A549 (cell line): Measurements from ENCODE around the gene F8.

Experiments used
- CEBPB ChIP-seq, 2 experiments: fragments of >200 bp in 1 of 2; sonication (Bioruptor Twin) in 1 of 2; formaldehyde crosslinking in 1 of 2; IDR thresholded peaks; 2 replicates each; pipeline ENCODE4 v1.6.1; 2012 to 2016
- CTCF ChIP-seq: fragments of >200 bp; sonication (Bioruptor Twin); formaldehyde crosslinking; IDR thresholded peaks from 3 replicates; pipeline ENCODE4 v1.5.1; 2016
- FOSB ChIP-seq: fragments of 250-450 bp; sonication (Bioruptor Pico); IDR thresholded peaks from 2 replicates; pipeline ENCODE4 v1.5.0; 2020; ENCODE audit warnings: mild to moderate bottlenecking, moderate library complexity
- HOXB5 ChIP-seq: fragments of 250-450 bp; sonication (Bioruptor Pico); IDR thresholded peaks from 2 replicates; pipeline ENCODE4 v1.5.0; 2020; ENCODE audit warnings: mild to moderate bottlenecking, moderate library complexity
- JUN ChIP-seq, 2 experiments: fragments of >200 bp; sonication (Bioruptor Twin); formaldehyde crosslinking; IDR thresholded peaks; 2 replicates in 1 of 2; 3 replicates in 1 of 2; pipeline ENCODE4 v1.6.1; 2016 to 2017
- POLR2A ChIP-seq: IDR thresholded peaks from 2 replicates; pipeline ENCODE4 v1.6.1; 2012; ENCODE audit warnings: mild to moderate bottlenecking, low read length
- RNF2 ChIP-seq: fragments of 200-600 bp; sonication (generic); IDR thresholded peaks from 2 replicates; pipeline ENCODE4 v1.6.1; 2016; ENCODE audit warnings: low read depth, mild to moderate bottlenecking, antibody characterized with exemption, moderate library complexity, borderline replicate concordance
- TF ChIP-seq, protein P1 (sequence below): IDR thresholded peaks from 2 replicates; pipeline ENCODE4 v1.6.1; 2012

DNA sequence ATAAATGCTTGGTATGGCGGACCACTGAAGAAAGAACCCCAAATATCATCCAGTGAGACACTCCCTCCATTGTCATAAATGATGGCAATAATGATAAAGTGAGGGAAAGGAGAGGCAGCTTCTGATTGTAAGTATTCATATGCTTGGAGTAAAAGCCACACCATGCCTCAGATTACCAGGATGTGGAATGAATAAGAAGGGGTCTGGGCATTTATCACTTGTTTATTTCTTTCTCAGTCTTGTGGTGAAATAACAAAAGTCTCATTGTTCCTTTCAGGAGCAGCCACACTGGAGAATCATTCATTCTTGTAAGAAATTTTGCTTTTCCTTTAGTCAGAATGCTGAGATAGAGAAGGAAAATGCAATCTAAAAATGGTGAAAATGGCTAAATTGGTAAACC is 21.7 kb downstream of the F8 start:
- TF ChIP-seq JUN (IDR thresholded peaks at IDR 0.05) = no peak
- no peak for TF ChIP-seq CTCF
- TF ChIP-seq, protein P1, sequence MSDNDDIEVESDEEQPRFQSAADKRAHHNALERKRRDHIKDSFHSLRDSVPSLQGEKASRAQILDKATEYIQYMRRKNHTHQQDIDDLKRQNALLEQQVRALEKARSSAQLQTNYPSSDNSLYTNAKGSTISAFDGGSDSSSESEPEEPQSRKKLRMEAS = no peak
- no peak for TF ChIP-seq RNF2
- no peak for TF ChIP-seq HOXB5 (CRISPR knock-in tag)
- TF ChIP-seq CEBPB (IDR thresholded peaks at IDR 0.05) = no peak
- TF ChIP-seq FOSB (CRISPR knock-in tag) = no peak
- no peak for TF ChIP-seq POLR2A
